HG03457 (cell line): ENCODE data around the gene LRIF1.

Experiments
- ATAC-seq: cut with Tn5 transposase; IDR thresholded peaks from one replicate; pipeline ENCODE4 v1.9.1; 2021; ENCODE audit warnings: moderate number of reproducible peaks; ENCODE audit not compliant: unreplicated experiment

LRIF1 gene

DNA sequence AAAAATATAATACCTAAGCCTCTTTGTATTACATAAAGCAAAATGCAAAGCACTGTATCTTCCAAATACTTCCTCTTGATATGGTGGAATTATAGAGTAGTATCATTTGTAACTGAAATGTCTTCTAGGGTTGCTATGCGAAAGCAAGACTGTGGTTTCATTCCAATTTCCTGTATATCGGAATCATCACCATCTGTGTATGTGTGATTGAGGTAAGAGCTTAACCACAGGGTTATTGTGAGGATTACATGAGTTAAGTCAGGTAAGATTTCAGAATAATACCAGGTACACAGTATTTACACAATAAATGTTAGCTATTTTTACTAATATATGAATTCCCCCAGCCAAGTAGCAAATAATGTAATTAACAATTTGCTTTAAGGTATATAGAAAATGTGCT lies 66.0 kb downstream of the LRIF1 start:
- no peak for ATAC-seq
